Endothelial cell of umbilical vein (primary cell): ENCODE results near the gene MUC2. TPM values are rescaled to one million over a fixed set of nuclear protein-coding genes. Genes with fewer than 3 reads are reported as not detected.

Source experiments
- BruUV-seq: library from RNA; stranded (reverse); fragments of 400-500 nt; replicated peaks from 2 replicates; lab custom pipeline; 2021; lab: Mats Ljungman, UMichigan
- CTCF ChIA-PET: fragments of 300-600, 350-600 bp; sonication (Branson Sonifier 250); formaldehyde crosslinking; loops from one replicate; lab custom pipeline; 2021; ENCODE audit warnings: antibody characterized with exemption, inconsistent platforms; lab: Charles Lee
- POLR2A ChIA-PET: fragments of 300-600, 350-600 bp; sonication (Branson Sonifier 250); formaldehyde crosslinking; loops from one replicate; lab custom pipeline; 2021; ENCODE audit warnings: antibody characterized with exemption, inconsistent platforms; lab: Charles Lee
- DNase-seq: peaks from one replicate; pipeline ENCODE4 v3.0.0-alpha.2; 2011; ENCODE audit warnings: low read depth, low spot score
- FAIRE-seq: peaks from 2 replicates; lab custom pipeline; 2011; peaks lifted over from hg19 to GRCh38; lab: Jason Lieb, UNC
- H2AFZ ChIP-seq: 2 replicates; pipeline ENCODE4 v1.6.0; 2012; ENCODE audit warnings: low read depth, low read length, control low read depth, inconsistent platforms
- H3K27ac ChIP-seq: 2 replicates; pipeline ENCODE4 v1.5.1; 2011; ENCODE audit warnings: low read depth, mild to moderate bottlenecking, control low read depth, low read length, moderate library complexity; ENCODE audit not compliant: insufficient read depth
- H3K27me3 ChIP-seq, 2 experiments: 2 replicates each; pipeline versions ENCODE4 v1.6.0 to v1.6.1; 2011; ENCODE audit warnings: low read length in 2 of 2, mixed read lengths in 1 of 2; ENCODE audit not compliant: control insufficient read depth in 2 of 2, insufficient read depth in 2 of 2
- H3K36me3 ChIP-seq, 2 experiments: 2 replicates in 1 of 2; 3 replicates in 1 of 2; pipeline ENCODE4 v1.5.1; 2011; ENCODE audit warnings: low read length in 2 of 2, mild to moderate bottlenecking in 1 of 2, moderate library complexity in 1 of 2; ENCODE audit not compliant: control insufficient read depth in 2 of 2, insufficient read depth in 2 of 2; ENCODE audit errors: extremely low read depth in 1 of 2
- H3K4me1 ChIP-seq: 3 replicates; pipeline ENCODE4 v1.5.1; 2011; ENCODE audit warnings: mild to moderate bottlenecking, low read length; ENCODE audit not compliant: control insufficient read depth, insufficient read depth; ENCODE audit errors: extremely low read depth
- H3K4me2 ChIP-seq: 2 replicates; pipeline ENCODE4 v1.6.1; 2011; ENCODE audit warnings: low read length, control low read depth, mixed read lengths; ENCODE audit not compliant: insufficient read depth
- H3K4me3 ChIP-seq, 3 experiments: fragments of 200-600 bp in 1 of 3; sonication (generic), shearing (Covaris generic) in 1 of 3; replicated peaks in 1 of 3; 2 replicates each; pipeline ENCODE4 v1.5.1; 2011 to 2016; ENCODE audit warnings: control low read depth in 3 of 3, low read length in 3 of 3, mild to moderate bottlenecking in 2 of 3, inconsistent platforms in 1 of 3, low read depth in 1 of 3, moderate library complexity in 1 of 3; ENCODE audit not compliant: insufficient read depth in 1 of 3
- H3K79me2 ChIP-seq: 2 replicates; pipeline ENCODE4 v1.6.0; 2012; ENCODE audit warnings: low read length, inconsistent platforms; ENCODE audit not compliant: control insufficient read depth, insufficient read depth
- H3K9ac ChIP-seq: replicated peaks from 2 replicates; pipeline ENCODE3; 2011; ENCODE audit warnings: low read length, control low read depth; ENCODE audit not compliant: insufficient read depth; ENCODE audit errors: extremely low read depth
- H3K9me1 ChIP-seq: replicated peaks from 3 replicates; pipeline ENCODE4 v1.6.0; 2011; ENCODE audit warnings: mild to moderate bottlenecking, low read length; ENCODE audit not compliant: control insufficient read depth, insufficient read depth; ENCODE audit errors: extremely low read depth
- H3K9me3 ChIP-seq: replicated peaks from 2 replicates; pipeline ENCODE4 v1.5.1; 2012; ENCODE audit warnings: low read length, inconsistent platforms; ENCODE audit not compliant: control insufficient read depth, insufficient read depth
- H4K20me1 ChIP-seq: replicated peaks from 2 replicates; pipeline ENCODE3; 2011; ENCODE audit warnings: mild to moderate bottlenecking, low read length; ENCODE audit not compliant: control insufficient read depth, insufficient read depth; ENCODE audit errors: extremely low read depth
- CTCF ChIP-seq, 2 donors: IDR thresholded peaks; 1 replicate in 1 of 2; 2 replicates in 1 of 2; pipeline ENCODE4 v1.5.1; 2011; ENCODE audit warnings: low read length in 2 of 2, mild to moderate bottlenecking in 2 of 2, moderate library complexity in 2 of 2, control low read depth in 1 of 2, inconsistent platforms in 1 of 2, low read depth in 1 of 2; ENCODE audit not compliant: insufficient read depth in 1 of 2; ENCODE audit errors: extremely low read depth in 1 of 2
- EZH2 ChIP-seq: IDR thresholded peaks from 2 replicates; pipeline ENCODE4 v1.6.1; 2012; ENCODE audit warnings: borderline replicate concordance, low read depth, mild to moderate bottlenecking, moderate library complexity, low read length, inconsistent platforms; ENCODE audit not compliant: severe bottlenecking
- FOS ChIP-seq: IDR thresholded peaks from 2 replicates; pipeline ENCODE4 v1.6.1; 2011; ENCODE audit warnings: mild to moderate bottlenecking, low read length, moderate library complexity, borderline replicate concordance; ENCODE audit not compliant: insufficient read depth
- GATA2 ChIP-seq: IDR thresholded peaks from 2 replicates; pipeline ENCODE4 v1.7.0; 2011; ENCODE audit warnings: low read depth, mild to moderate bottlenecking, moderate library complexity, mixed read lengths, low read length; ENCODE audit not compliant: insufficient read length, insufficient read depth
- JUN ChIP-seq: IDR thresholded peaks from 2 replicates; pipeline ENCODE4 v1.6.1; 2011; ENCODE audit warnings: borderline replicate concordance, low read depth; ENCODE audit not compliant: insufficient read length, insufficient read depth
- MAX ChIP-seq: IDR thresholded peaks from 2 replicates; pipeline ENCODE4 v1.6.1; 2011; ENCODE audit not compliant: insufficient read depth, insufficient read length
- MYC ChIP-seq: IDR thresholded peaks from one replicate; pipeline ENCODE4 v1.6.1; 2011; ENCODE audit warnings: mild to moderate bottlenecking, low read depth, low read length
- POLR2A ChIP-seq: IDR thresholded peaks from 2 replicates; pipeline ENCODE4 v1.6.1; 2012; ENCODE audit warnings: low read depth, mild to moderate bottlenecking, control low read depth, low read length
- POLR2AphosphoS5 ChIP-seq: IDR thresholded peaks from 2 replicates; pipeline ENCODE4 v1.6.1; 2012; ENCODE audit warnings: low read depth, mild to moderate bottlenecking, control low read depth, low read length, moderate library complexity; ENCODE audit not compliant: insufficient read depth
- dilution Hi-C: fragments of 300-500 bp; cut with MboI; formaldehyde crosslinking; loops from one replicate; pipeline ENCODE4 v1.15.0; 2019; ENCODE audit warnings: low sequenced_read_pairs; ENCODE audit not compliant: extremely low pct_ligation_motif_present
- intact Hi-C: fragments of 100-400 bp; cut with micrococcal nuclease; formaldehyde crosslinking; loops from one replicate; pipeline ENCODE4 v1.10.0; 2022
- polyA plus RNA-seq, 4 experiments: library from polyadenylated mRNA; depleted of rRNA in 3 of 4; stranded (reverse) in 3 of 4; unstranded in 1 of 4; fragments of >200 nt; gene quantifications; 2 replicates each; pipeline versions ENCODE4 v1.2.1 to v1.2.3, GENCODE V29; 2011 to 2012; ENCODE audit warnings: missing spikeins in 1 of 4
- total RNA-seq: library from RNA; stranded (reverse); gene quantifications from 2 replicates; pipeline ENCODE4 v1.2.3, GENCODE V29; 2021

MUC2 gene
- total and polyA plus RNA-seq, 2 donors (not counting 3 experiments of a cell fraction or from before 2014, with no cell fraction given) = not detected

- Histone ChIP-seq H3K27me3 (no peaks in the 10 kb centered on the region), H3K4me3 (no peak overlapping the region), H3K9me3 (no peaks in the 10 kb centered on the region), H3K27ac (no peak overlapping the region), H3K4me1 (no peaks in the 10 kb centered on the region), H3K9me1 (no peaks in the 10 kb centered on the region), H3K4me2 (no peak overlapping the region), H3K36me3 (no peaks in the 10 kb centered on the region), H2AFZ (no peak overlapping the region), H3K79me2 (no peaks in the 10 kb centered on the region), H3K9ac (no peak overlapping the region), H4K20me1 (no peaks in the 10 kb centered on the region)
- no TSS peak for BruUV-seq
- TF ChIP-seq MAX = no peak
- TF ChIP-seq FOS = no peak
- TF ChIP-seq GATA2 = no peak
- no peak for TF ChIP-seq EZH2
- TF ChIP-seq POLR2A = no peak
- no peak for TF ChIP-seq POLR2AphosphoS5
- no peak for TF ChIP-seq CTCF (IDR thresholded peaks at IDR 0.05; ENCODE audit: extremely low read depth in 1 of 2, insufficient read depth in 1 of 2, low read depth in 1 of 2, low read length in 2 of 2)
- no peak for TF ChIP-seq JUN
- TF ChIP-seq MYC = no peak
- dilution Hi-C loops (no loop called here), intact Hi-C loops (no loop called here)
- DNase-seq = no peak
- POLR2A ChIA-PET = no interaction called here
- CTCF ChIA-PET = interaction anchor here (0.8 to 1.1 kb wide), 2 partner anchors 47 to 65 kb away, joined by 3 read pairs; no protein-coding TSS in a partner anchor
- no peak for FAIRE-seq
These were observed 32.6 kb upstream of the MUC2 start for GRCh38 chr11:1041936-1042608.
